HG02938 (cell line): ENCODE results near the gene GRM8.

Experiments
- ATAC-seq: cut with Tn5 transposase; IDR thresholded peaks from one replicate; pipeline ENCODE4 v1.9.1; 2021; ENCODE audit warnings: mild to moderate bottlenecking, moderate library complexity; ENCODE audit not compliant: unreplicated experiment

GRM8 gene

GRCh38 chr7:127252778-127253280 lies at the start of gene GRM8:
Gene GRM8, minus strand, starts transcription at chr7:127252941.
- peak; percentile 14 for ATAC-seq

GRCh38 chr7:127290801-127291361 lies 38.1 kb upstream of the GRM8 start:
- ATAC-seq: no peak

- no peak for ATAC-seq
These were observed 37.4 kb upstream of the GRM8 start for GRCh38 chr7:127290116-127290655.

- ATAC-seq: no peak
These were observed 34.4 kb upstream of the GRM8 start for GRCh38 chr7:127287133-127287532.

- ATAC-seq: no peak
These were observed 17.4 kb upstream of the GRM8 start for GRCh38 chr7:127270093-127270492.

GRCh38 chr7:127266047-127266446 lies 13.3 kb upstream of the GRM8 start:
- no peak for ATAC-seq

- ATAC-seq: no peak
These were observed 11.5 kb upstream of the GRM8 start for GRCh38 chr7:127264219-127264618.

- no peak for ATAC-seq
These were observed 5.4 kb upstream of the GRM8 start for GRCh38 chr7:127258111-127258510.

GRCh38 chr7:127257086-127257485 lies 4.3 kb upstream of the GRM8 start:
- no peak for ATAC-seq

GRCh38 chr7:127256041-127256725 lies 3.4 kb upstream of the GRM8 start:
- ATAC-seq: no peak

- no peak for ATAC-seq
These were observed 1.5 kb upstream of the GRM8 start for GRCh38 chr7:127254163-127254684.

- ATAC-seq: peak; percentile 79
These were observed 781 bp upstream of the GRM8 start for GRCh38 chr7:127253281-127254162.

GRCh38 chr7:127252377-127252713 lies 396 bp downstream of the GRM8 start:
- no peak for ATAC-seq

- ATAC-seq: no peak
These were observed 1.0 kb downstream of the GRM8 start for GRCh38 chr7:127251465-127252376.

- no peak for ATAC-seq
These were observed 1.7 kb downstream of the GRM8 start for GRCh38 chr7:127251036-127251464.

- ATAC-seq: no peak
These were observed 2.3 kb downstream of the GRM8 start for GRCh38 chr7:127250312-127251035.

GRCh38 chr7:127245607-127246006 lies 7.1 kb downstream of the GRM8 start:
- no peak for ATAC-seq

GRCh38 chr7:127245002-127245401 lies 7.7 kb downstream of the GRM8 start:
- no peak for ATAC-seq

- no peak for ATAC-seq
These were observed 12.9 kb downstream of the GRM8 start for GRCh38 chr7:127239814-127240213.
